ENCODE measurements around the gene TOX2. TPM values are rescaled to one million over a fixed set of nuclear protein-coding genes. Genes with fewer than 3 reads are reported as not detected.

TOX2 gene
- total RNA-seq, 1 experiment from 2014 or later: 1.7 TPM

GRCh38 chr20:43996240-43996930, 81.7 kb downstream of the TOX2 start:
- Histone ChIP-seq H2BK12ac (ENCODE audit: insufficient read length, low read depth, low read length) (no peak overlapping the region), H3K56ac (ENCODE audit: insufficient read length, low read depth, low read length) (no peak overlapping the region), H4K8ac (replicated peaks; ENCODE audit: insufficient read length, low read depth, low read length) (no peak overlapping the region), H2BK15ac (ENCODE audit: low read depth, low read length) (no peak overlapping the region), H3K79me2 (ENCODE audit: insufficient read depth, low read length) (no peaks in the 10 kb centered on the region), H3K4me1 (ENCODE audit: insufficient read depth, low read length) (no peaks in the 10 kb centered on the region), H2AFZ (ENCODE audit: low read length) (no peak overlapping the region), H3K18ac (ENCODE audit: insufficient read length, low read depth, low read length) (no peak overlapping the region), H3T11ph (ENCODE audit: low read length) (no peak overlapping the region), H2BK20ac (ENCODE audit: low read depth, low read length, poor library complexity, severe bottlenecking) (no peak overlapping the region), H4K20me1 (ENCODE audit: control insufficient read depth, insufficient read depth, insufficient read length) (no peaks in the 10 kb centered on the region), H3K4me2 (ENCODE audit: insufficient read depth, insufficient read length, low read length) (no peak overlapping the region), H2AK5ac (ENCODE audit: insufficient read length, low read length) (no peak overlapping the region), H3K23ac (ENCODE audit: insufficient read length, low read depth, low read length) (no peak overlapping the region), H3K23me2 (ENCODE audit: insufficient read length, low read depth, low read length, poor library complexity, severe bottlenecking) (no peaks in the 10 kb centered on the region), H3K4ac (ENCODE audit: low read depth, low read length) (no peak overlapping the region), H4K91ac (ENCODE audit: insufficient read length, low read depth, low read length) (no peak overlapping the region), H3K27me3 (ENCODE audit: insufficient read depth, low read length) (no peaks in the 10 kb centered on the region), H4K5ac (ENCODE audit: insufficient read length, low read depth, low read length) (no peak overlapping the region), H3K27ac (ENCODE audit: insufficient read length, low read depth, low read length) (no peak overlapping the region), H3K14ac (ENCODE audit: insufficient read depth, low read length) (no peak overlapping the region), H3K9ac (ENCODE audit: extremely low read depth, insufficient read length, low read length) (no peak overlapping the region), H3K9me3 (ENCODE audit: control insufficient read depth, low read depth, low read length) (no peaks in the 10 kb centered on the region), H3K79me1 (ENCODE audit: insufficient read depth, low read depth, low read length, poor library complexity, severe bottlenecking) (no peaks in the 10 kb centered on the region), H2BK5ac (ENCODE audit: insufficient read length, low read length) (no peak overlapping the region), H2BK120ac (ENCODE audit: low read depth, low read length, poor library complexity, severe bottlenecking) (no peak overlapping the region)
- H3K4me1 Mint-ChIP-seq: no peaks in the 10 kb centered on the region
- H3K4me3 Mint-ChIP-seq: no peak overlapping the region
- H3K36me3 Mint-ChIP-seq (ENCODE audit: insufficient read depth in 1 of 3, low read depth in 3 of 3): no peaks in the 10 kb centered on the region
- no peaks in the 10 kb centered on the region for H3K27me3 Mint-ChIP-seq (ENCODE audit: low read depth)
- no CpG with 5 or more reads among the region's 7 CpGs for WGBS (ENCODE audit: extremely low coverage, insufficient read length, low lambda C conversion rate)
- DNase-seq: no peak
- no peak for TF ChIP-seq CTCF (conservative IDR thresholded peaks at IDR 0.05)
- no peak overlapping the region; a peak in 1 of 7 replicates for H3K27ac Mint-ChIP-seq
- no peaks in the 10 kb centered on the region for H3K9me3 Mint-ChIP-seq
